HG03521 (cell line): Measurements from ENCODE around the gene MRPL55.

ENCODE experiments used
- ATAC-seq: cut with Tn5 transposase; IDR thresholded peaks from one replicate; pipeline ENCODE4 v1.9.1; 2021; ENCODE audit warnings: mild to moderate bottlenecking, moderate library complexity; ENCODE audit not compliant: unreplicated experiment

MRPL55 gene

DNA sequence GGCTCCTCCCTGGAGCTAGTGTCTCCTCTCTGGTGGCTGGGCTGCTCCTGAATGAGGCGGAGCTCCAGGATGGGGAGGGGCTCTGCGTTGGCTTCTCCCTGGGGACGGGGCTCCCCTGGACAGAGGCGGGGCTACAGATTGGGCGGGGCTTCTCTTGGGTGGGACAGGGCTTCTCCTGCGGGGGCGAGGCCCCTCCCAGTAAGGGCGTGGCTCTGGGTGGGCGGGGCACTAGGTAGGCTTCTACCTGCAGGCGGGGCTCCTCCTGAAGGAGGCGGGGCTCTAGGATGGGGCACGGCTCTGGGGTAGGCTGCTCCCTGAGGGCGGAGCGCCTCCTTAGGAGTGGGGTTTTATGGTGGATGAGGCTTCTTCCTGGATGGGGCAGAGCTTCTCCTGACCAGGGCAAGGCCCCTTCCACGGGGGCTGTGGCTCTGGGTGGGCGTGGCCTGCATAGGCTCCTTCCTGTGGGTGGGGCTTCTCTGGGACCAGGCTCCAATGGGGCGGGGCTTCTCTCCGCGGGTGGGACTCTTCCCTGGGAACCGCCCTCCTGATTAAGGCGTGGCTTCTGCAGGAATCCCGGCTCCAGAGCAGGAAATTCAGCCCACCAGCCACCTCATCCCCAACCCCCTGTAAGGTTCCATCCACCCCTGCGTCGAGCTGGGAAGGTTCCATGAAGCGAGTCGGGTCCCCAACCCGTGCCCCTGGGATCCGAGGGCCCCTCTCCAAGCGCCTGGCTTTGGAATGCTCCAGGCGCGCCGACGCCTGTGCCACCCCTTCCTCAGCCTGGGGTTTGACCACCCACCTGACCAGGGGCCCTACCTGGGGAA lies 49.3 kb downstream of the MRPL55 start:
- peak; percentile 55 for ATAC-seq

- peak; percentile 26 for ATAC-seq
These were observed 50.0 kb downstream of the MRPL55 start for GRCh38 chr1:228058949-228059633.

DNA sequence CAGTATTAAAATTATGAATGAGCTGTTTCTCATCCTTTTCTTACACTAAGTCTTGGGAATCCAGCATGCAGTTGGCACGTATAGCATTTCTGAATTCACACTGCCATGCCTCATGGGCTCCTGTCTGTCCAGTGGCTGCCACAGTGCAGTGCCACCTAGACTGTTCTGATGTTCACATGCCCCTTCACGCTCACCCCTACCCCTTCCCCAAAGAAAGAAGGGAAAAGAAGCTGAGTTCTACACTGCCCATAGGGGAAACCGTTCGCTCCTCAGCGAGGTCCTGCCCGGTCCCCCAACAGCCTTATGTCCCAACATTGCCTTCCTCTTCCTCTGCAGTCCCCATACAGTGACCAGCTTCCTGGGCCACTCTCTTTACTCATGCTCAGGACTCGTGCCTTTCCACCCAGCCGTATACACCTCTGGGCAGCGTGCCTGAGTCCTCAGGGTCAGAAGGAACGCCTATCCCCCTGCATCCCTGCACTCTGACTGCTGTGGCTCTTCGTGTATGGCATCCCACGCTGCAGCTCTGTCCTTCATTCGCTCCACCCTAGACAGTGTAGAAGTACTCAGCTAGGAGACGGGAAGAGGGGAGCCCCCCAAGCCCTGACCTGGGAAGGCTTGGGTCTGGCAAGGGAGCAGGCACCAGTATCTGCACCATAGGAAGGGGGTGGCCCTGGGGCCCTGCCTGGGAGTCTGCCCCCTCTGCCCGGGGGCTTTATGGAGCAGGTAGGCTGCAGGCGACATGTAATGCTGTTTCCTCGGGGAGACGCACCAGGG lies 50.7 kb downstream of the MRPL55 start:
- ATAC-seq = no peak
